ENCODE results near the gene GFI1B. TPM values are rescaled to one million over a fixed set of nuclear protein-coding genes. Genes with fewer than 3 reads are reported as not detected.
"Not testable (repeated sequence)": the region's sequence is repeated elsewhere in the genome, so short reads cannot be mapped to it uniquely, and the experiment has no call there.

Gene GFI1B
- total and polyA plus RNA-seq, 4 experiments from 2014 or later, result not detected

DNA sequence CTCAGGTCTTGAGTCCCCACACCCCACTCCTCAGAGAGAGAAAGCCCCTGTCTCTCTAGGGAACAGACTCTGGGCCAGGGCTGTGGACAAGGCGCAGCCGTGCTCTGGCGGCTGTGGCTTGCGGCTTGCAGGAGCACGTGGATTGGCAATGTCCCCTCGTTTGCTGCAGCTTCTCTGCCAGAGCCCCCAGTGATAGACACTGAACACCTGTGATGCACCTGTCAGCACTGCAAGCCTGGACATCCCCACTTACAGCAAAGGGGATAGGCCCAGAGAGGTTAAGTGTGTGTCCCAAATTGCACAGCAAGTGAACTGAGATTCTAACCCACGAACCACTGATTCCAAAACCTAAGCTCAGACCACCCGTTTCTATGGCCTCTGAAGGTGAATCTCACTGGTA, 7.0 kb downstream of the GFI1B start:
- Mint-ChIP-seq H3K36me3 (no peaks in the 10 kb centered on the region), H3K27me3 (peaks cover 23 to 32% of the 10 kb centered on the region in 2 donors)
- CTCF ChIA-PET (ENCODE audit: partially characterized antibody), result interaction anchor here (1.2 kb wide), 1 partner anchor 13 kb away, joined by 3 read pairs; no protein-coding TSS in a partner anchor

DNA sequence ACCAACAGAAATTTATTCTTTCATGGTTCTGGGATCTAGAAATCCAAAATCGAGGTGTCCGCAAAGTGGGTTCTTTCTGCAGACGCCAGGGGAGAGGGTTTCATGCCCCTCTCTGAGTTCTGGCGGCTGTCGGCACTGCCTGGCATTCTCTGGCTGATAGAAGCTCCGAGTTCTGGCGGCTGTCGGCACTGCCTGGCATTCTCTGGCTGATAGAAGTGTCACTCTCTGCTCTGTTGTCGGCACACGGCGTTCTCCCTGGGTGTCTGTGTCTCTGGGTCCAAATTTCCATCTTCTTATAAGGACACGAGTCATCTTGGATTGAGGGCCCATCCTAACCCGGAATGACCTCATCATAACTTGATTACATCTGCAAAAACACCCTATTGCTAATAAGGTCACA, 7.6 kb downstream of the GFI1B start:
- Mint-ChIP-seq H3K27me3 (peaks cover 21 to 30% of the 10 kb centered on the region in 2 donors), H3K9me3 (peaks cover 0 to 2% (median 0%) of the 10 kb centered on the region in 8 donors), H3K27ac (no peak overlapping the region), H3K4me1 (no peaks in the 10 kb centered on the region), H3K4me3 (no peak overlapping the region), H3K36me3 (no peaks in the 10 kb centered on the region)
- no peak overlapping the region for H3K4me3 ChIP-seq (ENCODE audit: low read length in 2 of 2)
- POLR2A ChIA-PET (ENCODE audit: partially characterized antibody), result no interaction called here
- H3K9me3 ChIP-seq (ENCODE audit: control insufficient read depth in 1 of 2, low read length in 2 of 2), result no peaks in the 10 kb centered on the region
- DNase-seq, result no peak
- no peaks in the 10 kb centered on the region for H3K4me1 ChIP-seq (ENCODE audit: insufficient read depth, low read length)
- H3K27me3 ChIP-seq (ENCODE audit: insufficient read depth, low read length), result peaks cover 2% of the 10 kb centered on the region
- no peaks in the 10 kb centered on the region for H3K36me3 ChIP-seq (ENCODE audit: insufficient read depth, low read length)
- intact Hi-C loops (cut with micrococcal nuclease), result no loop called here
- H3K27ac ChIP-seq (ENCODE audit: low read depth, low read length), result no peak overlapping the region
- CTCF ChIA-PET (ENCODE audit: partially characterized antibody), result interaction anchor here (1.2 kb wide), 1 partner anchor 14 kb away, joined by 3 read pairs; no protein-coding TSS in a partner anchor

More for the DNA sequence above, 7.0 kb downstream of the GFI1B start:
- POLR2A ChIA-PET (ENCODE audit: partially characterized antibody), result no interaction called here
- H3K4me1 Mint-ChIP-seq, result peaks cover 0 to 1% (median 0%) of the 10 kb centered on the region in 4 donors
- no peak overlapping the region for H3K27ac Mint-ChIP-seq
- no peaks in the 10 kb centered on the region for H3K9me3 ChIP-seq (ENCODE audit: control insufficient read depth in 1 of 2, low read length in 2 of 2)
- H3K27me3 ChIP-seq (ENCODE audit: insufficient read depth, low read length), result peaks cover 4% of the 10 kb centered on the region
- H3K4me3 ChIP-seq (ENCODE audit: low read length in 2 of 2), result no peak overlapping the region
- no peak overlapping the region for H3K27ac ChIP-seq (ENCODE audit: low read depth, low read length)
- H3K4me1 ChIP-seq (ENCODE audit: insufficient read depth, low read length), result no peaks in the 10 kb centered on the region
- no peak for DNase-seq
- H3K36me3 ChIP-seq (ENCODE audit: insufficient read depth, low read length), result no peaks in the 10 kb centered on the region
- intact Hi-C loops (cut with micrococcal nuclease), result no loop called here
- H3K4me3 Mint-ChIP-seq, result no peak overlapping the region
- peaks cover 0 to 2% (median 0%) of the 10 kb centered on the region in 8 donors for H3K9me3 Mint-ChIP-seq

DNA sequence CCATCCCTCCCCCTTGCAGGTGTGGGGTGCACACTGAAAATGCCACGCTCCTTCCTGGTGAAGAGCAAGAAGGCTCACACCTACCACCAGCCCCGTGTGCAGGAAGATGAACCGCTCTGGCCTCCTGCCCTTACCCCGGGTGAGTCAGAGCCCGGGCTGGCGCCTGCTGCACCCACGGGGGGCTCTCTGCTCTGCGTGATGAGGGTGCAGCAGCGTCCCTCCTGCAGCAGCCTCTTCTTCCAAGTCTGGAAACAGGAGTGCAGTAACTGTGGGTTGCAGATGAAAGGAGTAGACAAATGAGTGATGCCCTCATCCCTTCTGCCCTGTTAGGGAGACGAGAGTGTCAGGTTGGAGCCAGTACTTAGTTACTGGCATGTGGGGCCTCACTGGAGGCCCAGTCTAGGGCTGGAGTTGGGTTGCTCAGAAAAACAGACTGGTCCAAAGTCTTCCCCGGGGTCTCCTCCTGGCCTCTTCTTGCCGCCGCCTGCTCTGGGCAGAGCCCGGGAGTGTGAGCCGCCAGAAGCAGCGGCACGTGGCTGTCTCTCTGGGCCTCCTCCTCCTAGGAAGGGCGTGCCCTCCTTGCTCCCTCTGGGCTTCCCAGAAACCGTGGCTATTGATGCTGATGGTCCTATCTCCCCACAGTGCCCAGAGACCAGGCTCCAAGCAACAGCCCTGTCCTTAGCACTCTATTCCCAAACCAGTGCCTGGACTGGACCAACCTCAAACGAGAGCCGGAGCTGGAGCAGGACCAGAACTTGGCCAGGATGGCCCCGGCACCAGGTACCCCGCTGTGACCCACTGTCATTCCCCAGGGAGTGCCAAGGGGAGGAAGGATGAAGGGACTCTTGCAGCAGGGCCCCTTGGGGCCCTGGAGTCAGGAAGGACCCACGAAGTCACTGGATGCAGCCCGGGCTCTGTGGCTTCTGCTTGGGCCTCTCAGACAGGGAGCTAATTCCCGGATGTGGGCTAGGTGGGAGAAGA, 8.4 kb downstream of the GFI1B start:
- Mint-ChIP-seq H3K9me3 (peaks cover 0 to 2% (median 0%) of the 10 kb centered on the region in 8 donors), H3K27ac (no peak overlapping the region), H3K27me3 (peaks cover 18 to 33% of the 10 kb centered on the region in 2 donors), H3K4me3 (no peak overlapping the region), H3K36me3 (no peaks in the 10 kb centered on the region), H3K4me1 (no peaks in the 10 kb centered on the region)
- Histone ChIP-seq H3K4me3 (ENCODE audit: low read length in 2 of 2) (no peak overlapping the region), H3K9me3 (ENCODE audit: control insufficient read depth in 1 of 2, low read length in 2 of 2) (no peaks in the 10 kb centered on the region), H3K27ac (ENCODE audit: low read depth, low read length) (no peak overlapping the region), H3K27me3 (ENCODE audit: insufficient read depth, low read length) (no peaks in the 10 kb centered on the region), H3K4me1 (ENCODE audit: insufficient read depth, low read length) (no peaks in the 10 kb centered on the region), H3K36me3 (ENCODE audit: insufficient read depth, low read length) (no peaks in the 10 kb centered on the region)
- CTCF ChIA-PET (ENCODE audit: partially characterized antibody), result no interaction called here
- intact Hi-C loops (cut with micrococcal nuclease), result no loop called here
- no peak for DNase-seq
- POLR2A ChIA-PET (ENCODE audit: partially characterized antibody), result no interaction called here

DNA sequence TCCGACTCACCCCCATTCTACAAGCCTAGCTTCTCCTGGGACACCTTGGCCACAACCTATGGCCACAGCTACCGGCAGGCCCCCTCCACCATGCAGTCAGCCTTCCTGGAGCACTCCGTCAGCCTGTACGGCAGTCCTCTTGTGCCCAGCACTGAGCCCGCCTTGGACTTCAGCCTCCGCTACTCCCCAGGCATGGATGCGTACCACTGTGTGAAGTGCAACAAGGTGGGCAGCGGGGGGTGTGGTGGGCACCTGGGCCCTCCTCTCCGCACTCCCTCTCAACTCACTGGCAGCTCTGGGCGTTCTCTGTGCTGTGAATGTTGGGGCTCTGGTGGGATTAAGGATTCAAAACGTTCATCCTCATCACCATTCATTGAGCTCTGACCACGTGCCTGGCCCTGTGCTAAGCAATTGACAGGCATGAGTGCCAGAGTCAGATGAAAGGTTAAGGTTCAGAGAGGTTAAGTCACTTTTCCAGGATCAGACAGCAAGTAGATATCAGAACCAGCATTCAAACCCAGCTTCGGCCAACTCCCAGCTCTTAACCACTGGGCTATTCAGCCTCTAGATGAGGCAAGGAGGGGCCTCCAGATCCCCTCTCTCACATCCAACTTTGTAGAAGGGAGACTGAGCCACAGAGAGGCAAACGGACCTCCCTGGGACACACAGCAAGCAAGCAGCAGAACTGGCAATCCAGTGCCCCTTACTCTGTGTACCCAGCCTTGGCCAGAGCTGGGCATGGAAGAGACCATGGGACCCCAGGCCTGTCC, 9.9 kb downstream of the GFI1B start:
- H3K27ac Mint-ChIP-seq, result no peak overlapping the region
- Histone ChIP-seq H3K36me3 (ENCODE audit: insufficient read depth, low read length) (no peaks in the 10 kb centered on the region), H3K4me1 (ENCODE audit: insufficient read depth, low read length) (no peaks in the 10 kb centered on the region), H3K9me3 (ENCODE audit: control insufficient read depth in 1 of 2, low read length in 2 of 2) (no peaks in the 10 kb centered on the region), H3K4me3 (ENCODE audit: low read length in 2 of 2) (no peak overlapping the region), H3K27me3 (ENCODE audit: insufficient read depth, low read length) (no peaks in the 10 kb centered on the region), H3K27ac (ENCODE audit: low read depth, low read length) (no peak overlapping the region)
- H3K36me3 Mint-ChIP-seq, result no peaks in the 10 kb centered on the region
- DNase-seq, result no peak
- no peak overlapping the region for H3K4me3 Mint-ChIP-seq
- intact Hi-C loops (cut with micrococcal nuclease), result no loop called here
- peaks cover 20 to 32% of the 10 kb centered on the region in 2 donors for H3K27me3 Mint-ChIP-seq
- H3K9me3 Mint-ChIP-seq, result peaks cover 0 to 2% (median 0%) of the 10 kb centered on the region in 8 donors
- ChIA-PET POLR2A (ENCODE audit: partially characterized antibody) (no interaction called here), CTCF (ENCODE audit: partially characterized antibody) (no interaction called here)
- no peaks in the 10 kb centered on the region for H3K4me1 Mint-ChIP-seq

DNA sequence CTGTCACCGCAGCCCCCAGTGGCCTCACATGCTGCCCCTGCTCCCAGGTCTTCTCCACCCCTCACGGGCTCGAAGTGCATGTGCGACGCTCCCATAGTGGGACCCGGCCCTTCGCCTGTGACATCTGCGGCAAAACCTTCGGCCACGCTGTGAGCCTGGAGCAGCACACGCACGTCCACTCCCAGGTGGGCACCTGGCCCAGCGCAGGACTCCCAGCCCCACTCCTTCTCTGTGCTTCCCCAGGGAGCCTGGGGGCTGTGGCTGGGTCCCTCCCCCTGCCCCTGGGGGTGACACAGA, 10.5 kb downstream of the GFI1B start:
- Mint-ChIP-seq H3K4me3 (no peak overlapping the region), H3K27me3 (peaks cover 22 to 34% of the 10 kb centered on the region in 2 donors), H3K27ac (no peak overlapping the region), H3K9me3 (peaks cover 0 to 2% (median 0%) of the 10 kb centered on the region in 8 donors), H3K4me1 (no peaks in the 10 kb centered on the region), H3K36me3 (no peaks in the 10 kb centered on the region)
- Histone ChIP-seq H3K36me3 (ENCODE audit: insufficient read depth, low read length) (no peaks in the 10 kb centered on the region), H3K27ac (ENCODE audit: low read depth, low read length) (no peak overlapping the region), H3K9me3 (ENCODE audit: control insufficient read depth in 1 of 2, low read length in 2 of 2) (no peaks in the 10 kb centered on the region), H3K4me1 (ENCODE audit: insufficient read depth, low read length) (no peaks in the 10 kb centered on the region), H3K4me3 (ENCODE audit: low read length in 2 of 2) (no peak overlapping the region), H3K27me3 (ENCODE audit: insufficient read depth, low read length) (no peaks in the 10 kb centered on the region)
- POLR2A ChIA-PET (ENCODE audit: partially characterized antibody), result no interaction called here
- DNase-seq, result no peak
- CTCF ChIA-PET (ENCODE audit: partially characterized antibody), result no interaction called here
- intact Hi-C loops (cut with micrococcal nuclease), result no loop called here

DNA sequence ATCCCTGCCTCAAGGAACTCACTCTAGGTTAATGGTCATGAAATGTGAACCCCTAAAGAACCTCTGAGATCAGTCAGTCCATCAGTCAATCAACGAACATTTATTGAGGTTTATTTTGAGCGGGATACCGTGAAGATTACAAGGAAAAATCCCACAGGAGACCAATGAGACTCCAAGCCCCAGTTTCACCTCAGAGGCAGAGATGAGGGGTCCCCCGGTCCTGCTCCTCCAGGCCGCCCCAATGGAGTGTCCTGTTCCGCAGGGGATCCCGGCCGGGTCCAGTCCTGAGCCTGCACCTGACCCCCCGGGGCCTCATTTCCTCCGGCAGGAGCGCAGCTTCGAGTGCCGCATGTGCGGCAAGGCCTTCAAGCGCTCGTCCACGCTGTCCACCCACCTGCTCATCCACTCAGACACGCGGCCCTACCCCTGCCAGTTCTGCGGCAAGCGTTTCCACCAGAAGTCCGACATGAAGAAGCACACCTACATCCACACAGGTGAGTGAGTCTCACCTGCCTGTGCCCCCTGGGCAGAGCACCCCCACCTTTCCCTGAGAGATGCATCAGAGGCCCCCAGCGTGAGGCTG, 11.0 kb downstream of the GFI1B start:
- peaks cover 20 to 38% of the 10 kb centered on the region in 2 donors for H3K27me3 Mint-ChIP-seq

DNA sequence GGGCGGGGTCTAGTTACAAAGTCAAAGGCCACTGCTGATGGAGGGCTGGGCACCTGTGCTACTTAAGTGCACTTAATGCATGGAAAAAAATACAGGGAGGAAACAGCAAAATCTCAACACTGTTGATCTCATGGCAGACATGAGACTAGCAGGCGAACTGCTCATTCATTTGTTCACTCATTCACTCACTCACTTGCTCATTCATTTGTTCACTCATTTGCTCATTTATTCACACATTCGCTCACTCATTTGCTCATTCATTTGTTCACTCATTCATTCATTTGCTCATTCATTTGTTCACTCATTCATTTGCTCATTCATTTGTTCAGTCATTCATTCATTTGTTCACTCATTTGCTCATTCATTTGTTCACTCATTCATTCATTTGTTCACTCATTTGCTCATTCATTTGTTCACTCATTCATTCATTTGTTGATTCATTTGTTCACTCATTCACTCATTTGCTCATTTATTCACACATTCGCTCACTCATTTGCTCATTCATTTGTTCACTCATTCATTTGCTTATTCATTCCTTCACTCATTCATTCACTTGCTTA, 11.6 kb downstream of the GFI1B start:
- H3K4me3 ChIP-seq (ENCODE audit: low read length in 2 of 2); intact Hi-C loops (cut with micrococcal nuclease); H3K9me3 Mint-ChIP-seq; H3K4me3 Mint-ChIP-seq; POLR2A ChIA-PET (ENCODE audit: partially characterized antibody); H3K9me3 ChIP-seq (ENCODE audit: control insufficient read depth in 1 of 2, low read length in 2 of 2); CTCF ChIA-PET (ENCODE audit: partially characterized antibody); H3K36me3 ChIP-seq (ENCODE audit: insufficient read depth, low read length); H3K4me1 ChIP-seq (ENCODE audit: insufficient read depth, low read length); H3K36me3 Mint-ChIP-seq; H3K27me3 ChIP-seq (ENCODE audit: insufficient read depth, low read length); H3K4me1 Mint-ChIP-seq; H3K27ac ChIP-seq (ENCODE audit: low read depth, low read length): not testable (repeated sequence)
- Mint-ChIP-seq H3K27me3 (peaks cover 21 to 41% of the 10 kb centered on the region in 2 donors), H3K27ac (peak overlapping the region in 1 of 7 donors; percentile 82)
- DNase-seq, result peak in 3 of 5 donors; percentile 12 to 27 (median 23)

More for the DNA sequence above, 11.0 kb downstream of the GFI1B start:
- no peaks in the 10 kb centered on the region for H3K36me3 ChIP-seq (ENCODE audit: insufficient read depth, low read length)
- no peak overlapping the region for H3K27ac ChIP-seq (ENCODE audit: low read depth, low read length)
- no peaks in the 10 kb centered on the region for H3K36me3 Mint-ChIP-seq
- ChIA-PET POLR2A (ENCODE audit: partially characterized antibody) (no interaction called here), CTCF (ENCODE audit: partially characterized antibody) (no interaction called here)
- intact Hi-C loops (cut with micrococcal nuclease), result no loop called here
- DNase-seq, result no peak
- no peaks in the 10 kb centered on the region for H3K9me3 ChIP-seq (ENCODE audit: control insufficient read depth in 1 of 2, low read length in 2 of 2)
- no peak overlapping the region for H3K4me3 Mint-ChIP-seq
- H3K27me3 ChIP-seq (ENCODE audit: insufficient read depth, low read length), result peaks cover 3% of the 10 kb centered on the region
- peaks cover 0 to 2% (median 0%) of the 10 kb centered on the region in 4 donors for H3K4me1 Mint-ChIP-seq
- peaks cover 0 to 2% (median 0%) of the 10 kb centered on the region in 8 donors for H3K9me3 Mint-ChIP-seq
- H3K4me1 ChIP-seq (ENCODE audit: insufficient read depth, low read length), result no peaks in the 10 kb centered on the region
- H3K4me3 ChIP-seq (ENCODE audit: low read length in 2 of 2), result no peak overlapping the region
- no peak overlapping the region for H3K27ac Mint-ChIP-seq
